Measurements from ENCODE around the gene SCGN.

SCGN gene

DNA sequence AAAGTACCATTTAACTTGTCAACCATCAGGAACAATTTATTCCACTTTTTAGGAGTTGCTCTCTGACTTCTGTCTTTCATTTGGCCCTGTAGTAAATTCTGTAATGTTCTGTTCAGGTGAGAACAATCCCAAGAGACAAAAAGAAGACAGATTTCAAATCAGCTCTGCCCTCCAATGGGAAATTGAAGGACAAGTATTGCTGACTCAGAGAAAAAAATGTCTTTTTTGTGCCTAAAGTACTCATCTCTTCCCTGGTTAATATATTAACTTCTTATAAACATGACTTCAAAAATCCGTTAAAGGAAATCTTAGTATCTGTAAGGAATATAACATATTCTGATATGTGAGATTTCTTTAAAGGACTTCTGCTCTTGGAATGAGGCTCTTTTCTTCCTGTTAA is 38.6 kb upstream of the SCGN start:
- TF ChIP-seq, protein P1, sequence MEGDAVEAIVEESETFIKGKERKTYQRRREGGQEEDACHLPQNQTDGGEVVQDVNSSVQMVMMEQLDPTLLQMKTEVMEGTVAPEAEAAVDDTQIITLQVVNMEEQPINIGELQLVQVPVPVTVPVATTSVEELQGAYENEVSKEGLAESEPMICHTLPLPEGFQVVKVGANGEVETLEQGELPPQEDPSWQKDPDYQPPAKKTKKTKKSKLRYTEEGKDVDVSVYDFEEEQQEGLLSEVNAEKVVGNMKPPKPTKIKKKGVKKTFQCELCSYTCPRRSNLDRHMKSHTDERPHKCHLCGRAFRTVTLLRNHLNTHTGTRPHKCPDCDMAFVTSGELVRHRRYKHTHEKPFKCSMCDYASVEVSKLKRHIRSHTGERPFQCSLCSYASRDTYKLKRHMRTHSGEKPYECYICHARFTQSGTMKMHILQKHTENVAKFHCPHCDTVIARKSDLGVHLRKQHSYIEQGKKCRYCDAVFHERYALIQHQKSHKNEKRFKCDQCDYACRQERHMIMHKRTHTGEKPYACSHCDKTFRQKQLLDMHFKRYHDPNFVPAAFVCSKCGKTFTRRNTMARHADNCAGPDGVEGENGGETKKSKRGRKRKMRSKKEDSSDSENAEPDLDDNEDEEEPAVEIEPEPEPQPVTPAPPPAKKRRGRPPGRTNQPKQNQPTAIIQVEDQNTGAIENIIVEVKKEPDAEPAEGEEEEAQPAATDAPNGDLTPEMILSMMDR (IDR thresholded peaks at IDR 0.05; ENCODE audit: low read depth, low read length) = no peak
- DNase-seq (ENCODE audit: low read depth, low spot score) = no peak
- no peak overlapping the region for H3K4me3 ChIP-seq (ENCODE audit: low read depth, low read length)
- in situ Hi-C loops (cut with HindIII; ENCODE audit: low sequenced_read_pairs) = no loop called here

DNA sequence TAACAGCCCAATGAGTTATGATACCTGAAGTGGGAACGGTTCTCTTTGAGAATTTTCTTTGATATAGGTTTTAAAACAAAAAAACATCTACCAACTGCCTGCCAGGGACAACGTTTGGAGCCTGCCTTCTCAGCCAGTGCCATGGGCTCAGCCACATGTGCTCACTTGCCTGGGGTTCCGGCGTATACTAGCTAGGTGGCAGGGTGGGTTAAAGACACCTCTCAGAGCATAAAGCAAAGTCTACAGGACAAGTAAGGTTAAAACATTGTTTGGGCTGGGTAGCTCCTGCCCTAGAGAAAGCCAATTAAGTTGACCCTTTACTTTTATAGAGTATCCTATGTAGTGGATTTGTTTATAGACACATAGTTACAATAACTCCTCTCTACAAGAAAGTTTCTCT is 38.0 kb upstream of the SCGN start:
- DNase-seq (ENCODE audit: low read depth, low spot score) = no peak
- no peak overlapping the region for H3K4me3 ChIP-seq (ENCODE audit: low read depth, low read length)
- TF ChIP-seq, protein P1 (IDR thresholded peaks at IDR 0.05; ENCODE audit: low read depth, low read length) = no peak
- in situ Hi-C loops (cut with HindIII; ENCODE audit: low sequenced_read_pairs) = no loop called here

GRCh38 chr6:25615471-25615870 is 36.5 kb upstream of the SCGN start:
- no peak overlapping the region for H3K4me3 ChIP-seq (ENCODE audit: low read depth, low read length)
- in situ Hi-C loops (cut with HindIII; ENCODE audit: low sequenced_read_pairs) = no loop called here
- DNase-seq (ENCODE audit: low read depth, low spot score) = no peak
- TF ChIP-seq, protein P1 (IDR thresholded peaks at IDR 0.05; ENCODE audit: low read depth, low read length) = no peak

GRCh38 chr6:25617997-25618396 is 34.0 kb upstream of the SCGN start:
- in situ Hi-C loops (cut with HindIII; ENCODE audit: low sequenced_read_pairs) = no loop called here
- DNase-seq (ENCODE audit: low read depth, low spot score) = no peak
- no peak overlapping the region for H3K4me3 ChIP-seq (ENCODE audit: low read depth, low read length)
- TF ChIP-seq, protein P1 (IDR thresholded peaks at IDR 0.05; ENCODE audit: low read depth, low read length) = no peak

- DNase-seq (ENCODE audit: low read depth, low spot score) = no peak
- TF ChIP-seq, protein P1 (IDR thresholded peaks at IDR 0.05; ENCODE audit: low read depth, low read length) = no peak
- in situ Hi-C loops (cut with HindIII; ENCODE audit: low sequenced_read_pairs) = no loop called here
- no peak overlapping the region for H3K4me3 ChIP-seq (ENCODE audit: low read depth, low read length)
Observed at GRCh38 chr6:25619217-25619616, 32.8 kb upstream of the SCGN start.

- no peak for DNase-seq (ENCODE audit: low read depth, low spot score)
- H3K4me3 ChIP-seq (ENCODE audit: low read depth, low read length) = no peak overlapping the region
- TF ChIP-seq, protein P1 (IDR thresholded peaks at IDR 0.05; ENCODE audit: low read depth, low read length) = no peak
- in situ Hi-C loops (cut with HindIII; ENCODE audit: low sequenced_read_pairs) = no loop called here
Observed at GRCh38 chr6:25620391-25620790, 31.6 kb upstream of the SCGN start.

GRCh38 chr6:25623065-25623464 is 28.9 kb upstream of the SCGN start:
- TF ChIP-seq, protein P1 (IDR thresholded peaks at IDR 0.05; ENCODE audit: low read depth, low read length) = no peak
- DNase-seq (ENCODE audit: low read depth, low spot score) = no peak
- no peak overlapping the region for H3K4me3 ChIP-seq (ENCODE audit: low read depth, low read length)
- in situ Hi-C loops (cut with HindIII; ENCODE audit: low sequenced_read_pairs) = no loop called here
